ENCODE data around the gene SLIT1.

DNA sequence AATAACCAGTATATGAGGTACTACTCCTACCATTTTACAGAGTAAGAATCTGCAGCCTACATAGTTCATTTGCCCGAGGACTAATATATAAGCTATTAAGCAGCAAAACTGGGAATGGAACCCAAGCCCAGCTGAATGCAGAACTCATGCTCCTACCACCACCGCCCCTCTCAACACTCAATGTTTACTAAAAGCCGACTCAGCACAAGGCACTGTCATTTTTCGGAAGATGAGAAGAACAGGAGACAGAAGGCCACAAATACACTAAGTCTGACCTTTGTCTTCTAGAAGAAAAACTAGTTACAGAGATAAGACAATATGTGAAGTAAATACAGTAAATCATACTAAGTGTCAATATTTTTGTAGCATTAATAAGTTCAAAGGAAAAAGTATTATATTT is 40.6 kb upstream of the SLIT1 start:
- TF ChIP-seq, protein P1, sequence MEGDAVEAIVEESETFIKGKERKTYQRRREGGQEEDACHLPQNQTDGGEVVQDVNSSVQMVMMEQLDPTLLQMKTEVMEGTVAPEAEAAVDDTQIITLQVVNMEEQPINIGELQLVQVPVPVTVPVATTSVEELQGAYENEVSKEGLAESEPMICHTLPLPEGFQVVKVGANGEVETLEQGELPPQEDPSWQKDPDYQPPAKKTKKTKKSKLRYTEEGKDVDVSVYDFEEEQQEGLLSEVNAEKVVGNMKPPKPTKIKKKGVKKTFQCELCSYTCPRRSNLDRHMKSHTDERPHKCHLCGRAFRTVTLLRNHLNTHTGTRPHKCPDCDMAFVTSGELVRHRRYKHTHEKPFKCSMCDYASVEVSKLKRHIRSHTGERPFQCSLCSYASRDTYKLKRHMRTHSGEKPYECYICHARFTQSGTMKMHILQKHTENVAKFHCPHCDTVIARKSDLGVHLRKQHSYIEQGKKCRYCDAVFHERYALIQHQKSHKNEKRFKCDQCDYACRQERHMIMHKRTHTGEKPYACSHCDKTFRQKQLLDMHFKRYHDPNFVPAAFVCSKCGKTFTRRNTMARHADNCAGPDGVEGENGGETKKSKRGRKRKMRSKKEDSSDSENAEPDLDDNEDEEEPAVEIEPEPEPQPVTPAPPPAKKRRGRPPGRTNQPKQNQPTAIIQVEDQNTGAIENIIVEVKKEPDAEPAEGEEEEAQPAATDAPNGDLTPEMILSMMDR (IDR thresholded peaks at IDR 0.05; ENCODE audit: insufficient read depth, low read length, poor library complexity, severe bottlenecking) = no peak
- no peak for TF ChIP-seq EZH2phosphoT487 (conservative IDR thresholded peaks at IDR 0.05; ENCODE audit: low read length)

All from SU-DHL-6 (cell line).